Heart right ventricle (tissue), 16 donors: Measurements from ENCODE around the gene RGN. TPM values are rescaled to one million over a fixed set of nuclear protein-coding genes. Genes with fewer than 3 reads are reported as not detected.
"Not testable (repeated sequence)": the region's sequence is repeated elsewhere in the genome, so short reads cannot be mapped to it uniquely, and the experiment has no call there.

ENCODE experiments used
- ATAC-seq, 8 donors: fragments of 200-7000 bp; cut with Tn5 transposase; one replicate each; pipeline ENCODE4 v1.9.1; 2020; ENCODE audit warnings: mild to moderate bottlenecking in 8 of 8, moderate library complexity in 8 of 8, moderate number of reproducible peaks in 1 of 8
- DNase-seq, 2 donors: peaks; one replicate each; pipeline ENCODE4 v3.0.0-alpha.2; 2020
- H3K27ac ChIP-seq, 10 donors: fragments of 200-600 bp; sonication (generic) in 2 of 10; one replicate each; pipeline versions ENCODE4 v1.5.0 to v1.8.0; 2020 to 2022; ENCODE audit warnings: mild to moderate bottlenecking in 3 of 10
- H3K27me3 ChIP-seq, 7 donors: fragments of 200-600 bp; one replicate each; pipeline ENCODE4 v1.8.0; 2021 to 2022; ENCODE audit warnings: mild to moderate bottlenecking in 2 of 7
- H3K36me3 ChIP-seq, 9 donors: fragments of 200-600 bp; sonication (generic) in 1 of 9; one replicate each; pipeline versions ENCODE4 v1.5.0 to v1.8.0; 2020 to 2022; ENCODE audit warnings: mild to moderate bottlenecking in 2 of 9
- H3K4me1 ChIP-seq, 9 donors: fragments of 200-600 bp; sonication (generic) in 1 of 9; one replicate each; pipeline versions ENCODE4 v1.5.0 to v1.8.0; 2020 to 2022; ENCODE audit warnings: mild to moderate bottlenecking in 4 of 9
- H3K4me3 ChIP-seq, 10 donors: fragments of 200-600 bp; sonication (generic) in 2 of 10; one replicate each; pipeline versions ENCODE4 v1.5.0 to v1.8.0; 2020 to 2022; ENCODE audit warnings: mild to moderate bottlenecking in 7 of 10, moderate library complexity in 2 of 10
- H3K9me3 ChIP-seq, 11 donors: fragments of 200-600 bp in 10 of 11; sonication (generic) in 2 of 11; one replicate each; pipeline versions ENCODE4 v1.5.0 to v1.8.0; 2013 to 2022; ENCODE audit warnings: mild to moderate bottlenecking in 2 of 11, control low read depth in 1 of 11, moderate library complexity in 1 of 11
- WGBS, 2 donors: extraction: QIAGEN DNeasy Blood & Tissue Kit; methylation state at CpG; one replicate each; pipeline ENCODE4 v1.1.7; 2013; ENCODE audit warnings: inconsistent platforms in 1 of 2; 5-methylcytosine and 5-hydroxymethylcytosine counted together
- intact Hi-C, 10 donors: fragments of 100-400 bp; cut with DNase I; formaldehyde crosslinking; loops; one replicate each; pipeline versions ENCODE4 v1.11.1 to v1.14.2; 2022
- polyA plus RNA-seq, 2 donors: library from polyadenylated mRNA; stranded (reverse); fragments of 200-250 nt; gene quantifications; one replicate each; pipeline ENCODE4 v1.2.3, GENCODE V29; 2013
- total RNA-seq, 10 donors: library from RNA; stranded (reverse); fragmentation: NEBNext Ultra II Directional in 3 of 10; extraction: Animal tissue kit (Norgen Biotek cat#: 25700) in 3 of 10; gene quantifications; one replicate each; pipeline versions ENCODE4 v1.2.1 to v1.2.4, GENCODE V29; 2021 to 2023
- TF ChIP-seq, protein P1 (sequence below), 9 donors: fragments of 200-600 bp; sonication (generic) in 2 of 9; IDR thresholded peaks; one replicate each; pipeline versions ENCODE4 v1.5.0 to v1.8.0; 2021 to 2022; ENCODE audit warnings: antibody characterized with exemption in 9 of 9, mild to moderate bottlenecking in 5 of 9, moderate library complexity in 1 of 9
- donor health status: Arrhythmogenic right ventricular cardiomyopathy.
- donor health status: ischemic (EF 13 %, LVEDD 7.1; RV severe dilation, severe dysfunction).
- donor health status: healthy with polysubstance abuse.
- donor health status: DM: no; HTN: yes; CAD: no.
- donor health status: DM: no; HTN: no; CAD: no.
- donor health status: ischemic (EF 25% LVEDD 6.9; RV normal size, moderate dysfunction).
- donor health status: ischemic (EF 25% LVEDD 5.7; RV mildly dilated, moderate dysfunction).
- donor health status: healthy.
- donor health status: DM: yes; HTN: yes; CAD: no.
- donor health status: Ischemic cardiomyopathy.
- donor health status: ischemic (EF 35%, LVEDD 5.7; RV mildly dilated, moderate dysfunction).
- donor health status: nonischemic (EF 11% LVEDD 7.7; RV severe dilation, severe dysfunction).
- donor health status: DM: yes; HTN: yes; CAD: no.
- donor health status: PGD.
- donor health status: ischemic (EF 29% LVEDD 5.4; RV normal size, mild dysfunction).
- donor health status: nonischemic (EF 23%, LVEDD 6.1; RV moderate dilation, normal function).

RGN gene
- total and polyA plus RNA-seq, 12 donors: 2.1 to 29.2 (median 21.8) TPM

DNA sequence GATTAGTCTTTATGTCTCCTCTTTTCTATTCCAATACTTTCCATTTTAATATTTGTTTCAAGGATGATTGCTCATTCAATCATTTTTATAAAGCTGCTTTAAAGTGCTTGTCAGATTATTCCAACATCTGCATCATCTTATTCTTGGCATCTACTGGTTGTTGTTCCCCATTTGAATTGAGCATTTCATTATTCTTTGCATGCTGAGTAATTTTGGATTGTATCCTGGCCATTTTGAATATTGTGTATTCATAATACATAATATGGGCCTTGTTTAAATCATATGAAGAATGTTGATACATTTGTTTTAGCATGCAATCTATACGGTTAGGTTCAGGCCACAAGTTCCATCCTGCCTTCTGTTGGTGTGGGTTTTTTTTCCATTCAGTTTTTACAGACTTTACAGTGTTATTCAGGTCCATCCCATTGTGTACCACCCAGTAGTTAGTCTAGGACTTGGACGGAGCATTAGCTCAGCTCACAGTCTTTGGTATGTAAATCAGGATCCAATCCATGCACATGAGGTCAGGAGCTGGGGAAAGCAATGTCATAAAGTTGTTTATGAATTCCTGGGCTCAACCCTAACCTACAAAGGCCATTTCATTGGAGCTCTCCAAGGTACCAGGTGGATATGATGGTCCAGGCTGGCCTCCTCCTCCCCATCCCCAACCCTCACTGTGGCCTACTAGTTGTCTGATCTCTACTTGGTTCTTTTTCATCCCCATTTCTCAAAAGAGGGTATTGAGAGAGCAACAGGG is 20.3 kb downstream of the RGN start:
- Histone ChIP-seq H3K27me3 (peaks cover 0 to 40% (median 0%) of the 10 kb centered on the region in 7 donors), H3K27ac (no peak overlapping the region), H3K4me1 (no peaks in the 10 kb centered on the region), H3K9me3 (no peaks in the 10 kb centered on the region), H3K36me3 (no peaks in the 10 kb centered on the region), H3K4me3 (no peak overlapping the region)
- TF ChIP-seq, protein P1, sequence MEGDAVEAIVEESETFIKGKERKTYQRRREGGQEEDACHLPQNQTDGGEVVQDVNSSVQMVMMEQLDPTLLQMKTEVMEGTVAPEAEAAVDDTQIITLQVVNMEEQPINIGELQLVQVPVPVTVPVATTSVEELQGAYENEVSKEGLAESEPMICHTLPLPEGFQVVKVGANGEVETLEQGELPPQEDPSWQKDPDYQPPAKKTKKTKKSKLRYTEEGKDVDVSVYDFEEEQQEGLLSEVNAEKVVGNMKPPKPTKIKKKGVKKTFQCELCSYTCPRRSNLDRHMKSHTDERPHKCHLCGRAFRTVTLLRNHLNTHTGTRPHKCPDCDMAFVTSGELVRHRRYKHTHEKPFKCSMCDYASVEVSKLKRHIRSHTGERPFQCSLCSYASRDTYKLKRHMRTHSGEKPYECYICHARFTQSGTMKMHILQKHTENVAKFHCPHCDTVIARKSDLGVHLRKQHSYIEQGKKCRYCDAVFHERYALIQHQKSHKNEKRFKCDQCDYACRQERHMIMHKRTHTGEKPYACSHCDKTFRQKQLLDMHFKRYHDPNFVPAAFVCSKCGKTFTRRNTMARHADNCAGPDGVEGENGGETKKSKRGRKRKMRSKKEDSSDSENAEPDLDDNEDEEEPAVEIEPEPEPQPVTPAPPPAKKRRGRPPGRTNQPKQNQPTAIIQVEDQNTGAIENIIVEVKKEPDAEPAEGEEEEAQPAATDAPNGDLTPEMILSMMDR (IDR thresholded peaks at IDR 0.05): no peak
- 87 to 91% methylated on average over 2 of the region's 2 CpGs for WGBS, 2 donors
- intact Hi-C loops: loop anchor here in 2 of 10 donors (10.0 kb wide), 1 partner anchor 194 kb away; no protein-coding TSS in a partner anchor
- ATAC-seq: no peak
- DNase-seq: no peak

DNA sequence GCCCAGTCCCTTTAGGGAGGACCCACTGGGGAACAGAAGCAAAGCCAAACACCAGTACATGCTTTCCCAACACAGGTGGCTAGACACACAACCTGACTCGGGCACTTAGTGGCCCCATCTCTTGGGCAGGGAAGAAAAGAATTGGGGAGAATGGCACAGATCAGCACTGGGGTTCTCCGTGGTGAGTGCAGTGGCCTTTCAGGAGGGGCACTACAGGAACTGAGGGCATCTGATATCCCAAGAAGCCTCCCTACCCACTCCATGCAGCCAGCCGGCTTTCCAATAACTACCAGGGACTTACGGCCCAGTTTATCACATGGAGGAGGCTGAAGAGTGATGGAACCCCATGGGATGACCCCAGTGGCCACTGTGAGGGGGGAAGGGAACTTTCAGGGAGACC is 23.0 kb downstream of the RGN start:
- H3K4me1 ChIP-seq: no peaks in the 10 kb centered on the region
- ATAC-seq: no peak
- TF ChIP-seq, protein P1 (IDR thresholded peaks at IDR 0.05): no peak

DNA sequence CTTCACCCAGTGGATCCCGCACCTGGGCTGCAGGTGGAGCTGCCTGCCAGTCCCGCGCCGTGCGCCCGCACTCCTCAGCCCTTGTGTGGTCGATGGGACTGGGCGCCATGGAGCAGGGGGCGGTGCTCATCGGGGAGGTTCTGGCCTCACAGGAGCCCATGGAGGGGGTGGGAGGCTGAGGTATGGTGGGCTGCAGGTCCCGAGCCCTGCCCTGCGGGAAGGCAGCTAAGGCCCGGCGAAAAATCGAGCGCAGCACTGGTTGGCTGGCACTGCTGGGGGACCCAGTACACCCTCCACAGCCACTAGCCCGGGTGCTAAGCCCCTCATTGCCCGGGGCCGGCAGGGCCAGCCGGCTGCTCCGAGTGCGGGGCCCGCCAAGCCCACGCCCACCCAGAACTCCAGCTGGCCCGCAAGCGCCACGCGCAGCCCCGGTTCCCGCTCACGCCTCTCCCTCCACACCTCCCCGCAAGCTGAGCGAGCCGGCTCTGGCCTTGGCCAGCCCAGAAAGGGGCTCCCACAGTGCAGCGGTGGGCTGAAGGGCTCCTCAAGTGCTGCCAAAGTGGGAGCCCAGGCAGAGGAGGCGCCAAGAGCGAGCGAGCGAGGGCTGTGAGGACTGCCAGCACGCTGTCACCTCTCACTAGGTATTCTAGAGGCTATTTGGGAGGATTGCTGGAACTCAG is 32.8 kb downstream of the RGN start:
- intact Hi-C loops, ATAC-seq, H3K9me3 ChIP-seq, DNase-seq, H3K36me3 ChIP-seq, H3K4me1 ChIP-seq, H3K4me3 ChIP-seq, H3K27ac ChIP-seq: not testable (repeated sequence)
- H3K27me3 ChIP-seq: peaks cover 0 to 19% (median 0%) of the 10 kb centered on the region in 7 donors
- WGBS, 2 donors: 96 to 98% methylated on average over 16 to 36 of the region's 40 CpGs

More for the DNA sequence above, 23.0 kb downstream of the RGN start:
- no peak overlapping the region for H3K4me3 ChIP-seq
- intact Hi-C loops: no loop called here
- no peak for DNase-seq
- no peaks in the 10 kb centered on the region for H3K36me3 ChIP-seq
- peaks cover 0 to 30% (median 0%) of the 10 kb centered on the region in 7 donors for H3K27me3 ChIP-seq
- no peak overlapping the region for H3K27ac ChIP-seq
- WGBS, 2 donors: 86 to 92% methylated on average over 4 of the region's 4 CpGs
- no peaks in the 10 kb centered on the region for H3K9me3 ChIP-seq

DNA sequence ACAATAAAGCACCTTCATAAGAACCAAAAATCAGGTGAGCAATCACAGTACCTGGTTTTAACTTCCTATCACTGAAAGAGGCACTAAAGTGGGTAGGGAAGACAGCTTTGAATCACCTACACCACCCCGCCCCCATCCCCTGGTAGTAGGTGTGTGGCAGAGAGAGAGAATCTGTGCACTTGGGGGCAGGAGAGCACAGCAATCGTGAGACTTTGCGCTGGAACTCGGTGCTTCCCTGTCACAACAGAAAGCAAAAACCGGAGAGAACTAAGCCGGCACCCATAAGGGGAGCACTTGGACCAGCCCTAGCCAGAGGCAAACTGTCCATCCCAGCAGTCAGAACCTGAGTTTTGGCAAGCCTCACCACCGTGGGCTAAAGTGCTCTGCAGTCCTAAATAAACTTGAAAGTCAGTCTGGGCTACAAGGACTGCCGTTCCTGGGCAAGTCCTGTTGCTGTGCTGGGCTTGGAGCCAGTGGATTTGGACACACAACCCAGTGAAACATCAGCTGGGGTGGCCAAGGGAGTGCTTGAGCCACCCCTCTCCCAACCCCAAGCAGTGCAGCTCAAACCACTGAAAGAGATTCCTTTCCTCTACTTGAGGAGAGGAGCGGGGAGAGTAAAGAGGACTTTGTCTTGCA is 34.2 kb downstream of the RGN start:
- H3K4me1 ChIP-seq: no peaks in the 10 kb centered on the region
- TF ChIP-seq, protein P1 (IDR thresholded peaks at IDR 0.05): no peak
- intact Hi-C loops: no loop called here
- H3K4me3 ChIP-seq: no peak overlapping the region
- peak in 3 of 8 donors; percentile 33 to 61 (median 44) for ATAC-seq
- 56 to 67% methylated on average over 9 of the region's 9 CpGs for WGBS, 2 donors
- H3K9me3 ChIP-seq: peaks cover 0 to 4% (median 0%) of the 10 kb centered on the region in 11 donors
- DNase-seq: no peak
- H3K36me3 ChIP-seq: no peaks in the 10 kb centered on the region
- no peak overlapping the region for H3K27ac ChIP-seq
- H3K27me3 ChIP-seq: peaks cover 0 to 21% (median 0%) of the 10 kb centered on the region in 7 donors

DNA sequence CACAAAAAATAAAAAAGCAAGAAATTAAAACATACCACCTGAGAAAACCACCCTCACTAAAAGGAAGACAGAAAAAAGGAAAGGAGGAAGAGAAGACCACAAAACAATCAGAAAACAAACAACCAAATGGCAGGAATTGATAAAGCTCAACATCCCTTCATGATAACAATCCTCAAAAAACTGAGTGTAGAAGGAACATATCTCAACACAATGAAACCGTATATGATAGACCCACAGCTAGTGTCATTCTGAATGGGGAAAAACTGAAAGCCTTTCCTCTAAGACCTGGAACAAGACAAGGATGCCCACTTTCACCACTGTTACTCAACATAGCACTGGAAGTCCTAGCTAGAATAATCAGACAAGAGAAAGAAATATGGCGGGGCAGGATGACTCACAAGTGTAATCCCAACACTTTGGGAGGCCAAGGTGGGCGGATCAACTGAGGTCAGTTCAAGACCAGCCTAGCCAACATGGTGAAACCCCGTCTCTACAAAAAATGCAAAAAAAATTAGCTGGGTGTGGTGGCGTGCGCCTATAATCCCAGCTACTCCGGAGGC is 38.4 kb downstream of the RGN start:
- H3K27ac ChIP-seq, H3K4me1 ChIP-seq, H3K4me3 ChIP-seq, H3K36me3 ChIP-seq, H3K9me3 ChIP-seq, ATAC-seq, intact Hi-C loops, DNase-seq: not testable (repeated sequence)
- H3K27me3 ChIP-seq: peaks cover 0 to 37% (median 0%) of the 10 kb centered on the region in 7 donors
- WGBS, 2 donors: 83 to 91% methylated on average over 7 of the region's 7 CpGs

DNA sequence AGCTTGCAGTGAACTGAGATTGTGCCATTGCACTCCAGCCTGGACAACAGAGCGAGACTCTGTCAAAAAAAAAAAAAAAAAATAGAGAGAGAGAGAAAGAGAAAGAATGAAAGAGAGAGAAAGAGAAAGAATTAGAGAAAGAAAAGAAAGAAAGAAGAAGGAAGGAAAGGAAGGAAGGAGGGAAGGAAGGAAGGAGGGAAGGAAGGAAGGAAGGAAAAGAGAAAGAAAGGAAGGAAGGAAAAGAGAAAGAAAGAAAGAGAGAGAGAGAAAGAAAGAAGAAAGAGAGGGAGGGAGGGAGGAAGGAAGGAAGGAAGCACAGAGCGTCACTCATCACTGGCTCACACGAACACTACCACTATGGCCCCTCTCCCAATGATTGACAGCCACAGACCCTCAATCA is 46.2 kb downstream of the RGN start:
- H3K27me3 ChIP-seq: peaks cover 0 to 34% (median 0%) of the 10 kb centered on the region in 7 donors
- DNase-seq, H3K36me3 ChIP-seq, H3K4me3 ChIP-seq, H3K9me3 ChIP-seq, intact Hi-C loops, H3K27ac ChIP-seq, H3K4me1 ChIP-seq, ATAC-seq: not testable (repeated sequence)
- 80 to 83% methylated on average over 3 of the region's 3 CpGs for WGBS, 2 donors
